Tongue (tissue), 2 donors: ENCODE results near the gene EFHC1. TPM values are rescaled to one million over a fixed set of nuclear protein-coding genes. Genes with fewer than 3 reads are reported as not detected.

ENCODE experiments used
- DNase-seq: peaks from one replicate; pipeline ENCODE4 v3.0.0-alpha.2; 2015
- total RNA-seq: library from RNA; depleted of rRNA; stranded (reverse); fragments of >200 nt; gene quantifications from one replicate; pipeline ENCODE4 v1.2.3, GENCODE V29; 2014

EFHC1 gene
- total RNA-seq, 1 donor from 2014 or later = 26.7 TPM

DNA sequence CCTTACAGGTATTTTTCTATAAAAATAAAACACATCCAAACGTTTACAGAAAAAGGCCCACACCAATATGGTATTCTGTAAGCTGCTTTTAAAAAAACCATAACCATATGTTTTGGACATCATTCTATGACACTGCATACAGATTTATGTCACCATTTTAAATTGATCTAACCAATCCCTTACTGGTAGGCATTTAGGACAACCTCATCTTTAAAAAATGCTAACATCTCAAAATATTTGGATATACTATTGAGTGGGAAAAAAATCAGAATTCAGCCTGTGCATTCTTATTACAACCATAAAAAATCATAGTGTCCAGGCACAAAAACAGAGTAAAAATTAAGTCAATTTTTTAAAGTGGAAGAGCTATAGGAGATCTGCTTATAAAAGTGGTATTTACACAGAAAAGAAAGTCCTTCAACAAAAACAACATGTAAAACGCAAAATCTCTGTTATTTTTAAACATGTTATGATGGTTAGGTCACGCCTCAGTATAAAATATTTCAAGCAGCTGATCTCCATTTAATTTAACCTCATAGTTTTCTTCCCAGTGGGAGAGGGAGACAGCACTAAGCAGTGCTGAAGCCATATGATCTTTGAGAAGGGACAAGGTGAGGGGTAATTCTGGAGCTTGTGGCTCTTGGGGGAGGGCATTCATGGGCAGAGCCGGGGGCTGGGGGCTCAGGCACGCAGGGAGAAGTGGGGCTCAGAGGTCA, 135.5 kb downstream of the EFHC1 start:
- no peak for DNase-seq

DNA sequence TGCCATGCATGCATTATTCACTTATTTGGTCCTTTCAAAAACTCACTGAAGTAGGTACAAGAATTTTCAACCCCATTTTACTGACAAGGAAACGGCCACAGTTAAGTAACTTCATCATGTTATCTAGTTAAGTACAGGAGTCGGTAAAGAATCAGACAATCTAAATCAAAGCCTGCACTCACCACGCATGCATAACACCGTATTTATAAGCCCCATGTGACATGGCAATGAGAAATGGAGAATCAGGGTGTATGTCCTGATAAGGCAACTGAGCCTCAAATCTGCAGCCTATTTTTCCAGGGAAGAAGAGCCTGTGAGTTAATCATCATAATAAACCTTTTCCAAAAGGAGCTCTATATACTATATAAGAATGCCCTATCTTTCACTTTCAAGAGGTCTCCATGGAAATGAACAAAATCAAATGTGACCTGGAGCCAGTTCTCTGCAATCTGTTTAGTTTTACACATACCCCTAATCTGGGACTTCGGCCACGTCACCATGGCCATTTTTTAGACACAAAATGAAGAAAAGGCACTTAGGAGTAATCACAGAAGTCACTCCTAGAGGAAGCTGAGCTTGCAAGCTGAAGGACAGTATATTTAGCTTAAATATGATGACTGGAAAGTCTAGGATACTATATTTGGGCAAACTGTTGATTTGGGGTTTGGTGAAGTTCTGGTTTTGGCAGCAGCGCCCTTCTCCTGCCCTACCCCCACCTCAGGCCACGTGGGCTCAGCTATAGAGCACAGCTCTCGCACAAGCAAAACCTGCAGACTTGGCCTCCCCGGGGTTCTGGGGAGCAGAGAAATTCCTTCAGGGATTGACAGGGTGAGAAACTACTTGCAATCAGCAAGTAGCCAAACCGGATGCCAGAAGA, 137.5 kb downstream of the EFHC1 start:
- no peak for DNase-seq

DNA sequence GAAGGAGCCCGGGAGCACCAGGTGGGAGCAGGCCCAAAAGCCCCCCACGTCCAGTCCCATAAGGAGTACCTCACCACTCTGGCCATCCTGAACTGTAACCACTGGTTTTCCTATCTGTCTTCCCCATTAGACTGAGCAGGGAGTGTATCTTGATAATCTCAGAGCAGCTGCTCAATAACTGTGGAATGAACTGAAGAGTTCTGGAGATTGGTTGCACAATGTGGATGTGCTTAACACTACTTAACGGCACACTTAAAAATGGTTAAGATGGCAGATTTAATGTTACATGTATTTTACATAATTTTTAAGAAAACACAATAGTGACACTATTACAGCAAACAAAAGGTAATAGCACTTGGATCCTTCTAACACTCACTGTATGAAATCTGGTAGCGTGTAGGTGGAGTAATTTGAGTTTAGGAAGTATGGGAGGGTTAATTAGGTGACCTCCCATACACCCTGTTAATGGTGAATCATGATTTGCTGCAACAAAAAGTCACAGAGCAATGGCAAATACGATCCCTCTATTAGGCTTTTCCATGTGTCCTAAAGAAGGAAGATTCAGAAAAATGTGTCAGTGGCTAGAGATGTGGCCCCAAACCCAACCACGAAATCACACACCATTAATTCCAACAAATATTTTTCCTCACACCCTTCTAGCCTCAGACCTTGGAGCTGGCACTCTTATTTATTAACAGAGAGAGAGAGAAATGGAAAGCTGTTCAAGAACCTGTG, 138.3 kb downstream of the EFHC1 start:
- DNase-seq = no peak

DNA sequence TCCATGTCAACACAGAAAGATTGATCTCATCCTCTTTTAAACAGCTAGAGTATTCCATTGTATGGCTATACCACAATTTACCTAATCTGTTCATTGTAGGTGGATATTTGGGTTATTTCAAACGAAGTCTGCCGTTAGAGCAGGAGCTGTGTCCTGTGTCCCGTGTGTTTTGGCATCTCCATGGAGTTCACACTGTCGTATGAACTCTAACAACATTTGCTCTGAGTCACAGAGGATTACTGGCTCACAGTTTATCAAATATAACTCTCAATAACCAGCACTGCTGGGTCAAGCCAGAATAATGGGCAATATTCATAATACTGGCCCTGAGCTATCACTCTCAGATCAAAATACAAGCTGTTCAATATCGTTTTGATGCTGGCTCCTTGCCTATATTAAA, 140.3 kb downstream of the EFHC1 start:
- no peak for DNase-seq

GRCh38 chr6:52562911-52563310, 142.8 kb downstream of the EFHC1 start:
- DNase-seq = no peak

DNA sequence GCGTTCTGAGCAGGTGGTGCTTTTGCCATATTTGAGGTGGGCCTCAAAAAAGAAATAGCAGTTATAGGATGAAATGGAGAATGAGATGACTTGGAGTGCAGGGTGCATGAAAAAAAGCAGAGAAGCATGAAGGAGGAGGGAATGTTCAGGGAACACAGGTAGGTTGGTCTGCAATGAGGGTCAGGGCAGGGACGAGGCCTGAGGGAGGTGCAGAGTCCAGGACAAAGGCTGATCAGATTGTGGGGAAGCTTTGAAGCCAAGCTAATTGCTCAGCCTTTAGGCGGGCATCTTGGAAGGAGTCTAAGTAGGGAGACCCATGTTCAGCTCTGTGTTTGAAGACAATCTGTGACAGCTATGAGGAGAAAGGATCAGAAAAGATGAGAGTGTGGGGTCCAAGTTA, 144.7 kb downstream of the EFHC1 start:
- no peak for DNase-seq

GRCh38 chr6:52566201-52566600, 146.1 kb downstream of the EFHC1 start:
- no peak for DNase-seq

DNA sequence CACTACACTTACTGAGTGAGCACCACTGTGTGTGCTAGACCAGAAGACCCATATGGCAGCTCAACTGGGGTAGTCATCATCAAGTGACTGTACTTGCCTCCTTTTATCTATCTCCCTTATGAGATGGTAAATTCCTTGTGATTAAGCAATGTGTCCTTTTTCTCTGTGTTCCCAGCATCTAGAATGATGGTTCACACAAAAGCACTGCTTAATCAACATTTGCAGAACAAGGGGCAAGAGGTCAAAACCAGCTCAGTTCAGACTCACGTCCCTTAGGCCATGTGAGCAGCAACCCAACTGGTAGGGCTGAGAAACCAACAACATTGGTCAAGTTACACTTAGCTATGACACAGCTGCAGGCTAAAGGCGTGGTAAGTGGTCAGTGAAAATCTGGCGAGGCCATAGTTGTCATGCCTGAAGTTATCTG, 146.7 kb downstream of the EFHC1 start:
- no peak for DNase-seq

DNA sequence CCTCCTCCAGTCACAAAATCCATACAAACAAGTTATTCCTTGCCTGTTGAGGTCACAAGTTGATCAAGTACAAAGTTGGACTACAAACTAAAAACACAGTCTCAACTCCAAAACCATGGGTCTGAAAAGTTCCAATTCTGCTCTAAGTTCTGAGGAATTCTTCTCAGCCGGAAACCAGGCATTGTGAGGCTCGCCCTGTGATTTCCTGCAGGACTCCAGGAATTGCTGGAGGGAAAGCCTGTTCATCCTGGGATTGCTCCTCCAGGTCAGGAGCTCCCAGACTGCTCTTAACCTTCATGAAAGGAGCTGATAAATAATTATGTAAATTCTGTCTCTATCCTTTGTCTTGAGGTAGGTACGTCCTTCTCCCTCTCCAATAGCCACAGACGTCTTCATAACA, 148.2 kb downstream of the EFHC1 start:
- DNase-seq = no peak

GRCh38 chr6:52570291-52570700, 150.2 kb downstream of the EFHC1 start:
- DNase-seq = peak; percentile 85

- peak; percentile 74 for DNase-seq
Measured at GRCh38 chr6:52571099-52571755, 151.1 kb downstream of the EFHC1 start.

DNA sequence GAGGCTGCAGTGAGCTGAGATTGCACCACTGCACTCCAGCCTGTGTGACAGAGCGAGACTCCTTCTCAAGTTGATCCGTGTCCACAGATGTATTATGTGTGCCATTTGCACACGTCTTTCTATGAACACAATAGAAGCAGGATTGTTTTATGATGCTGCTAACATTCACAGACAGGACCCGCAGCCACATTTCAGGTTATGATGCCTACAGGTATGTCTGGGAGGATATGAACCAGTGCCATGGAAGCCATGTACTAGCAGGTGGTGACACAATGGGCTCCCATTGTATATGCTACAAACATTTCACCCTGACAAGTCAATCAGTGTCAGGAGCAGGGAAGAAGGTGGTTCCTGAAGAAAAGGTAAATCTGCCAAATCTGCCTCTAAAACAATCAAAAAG, 152.4 kb downstream of the EFHC1 start:
- DNase-seq = no peak

DNA sequence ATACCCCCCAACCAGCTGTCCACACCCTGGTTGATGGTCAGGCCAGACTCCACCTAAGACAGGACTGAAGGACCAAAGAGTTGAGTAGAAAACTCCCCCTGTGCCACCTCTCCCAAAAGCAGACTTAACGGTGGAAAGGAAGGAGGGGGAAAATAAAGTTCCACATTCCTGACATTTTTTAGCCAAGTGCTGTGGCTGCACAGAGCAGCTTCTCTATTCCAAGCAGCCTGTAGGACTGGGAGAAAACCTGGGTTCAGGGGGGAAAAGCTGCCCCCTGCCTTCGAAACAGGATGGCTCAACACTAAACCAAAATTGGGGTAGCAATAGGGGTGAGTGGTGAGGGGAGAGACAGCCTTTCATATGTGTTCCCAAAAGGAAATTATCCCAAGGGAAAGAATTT, 153.2 kb downstream of the EFHC1 start:
- peak; percentile 44 for DNase-seq

Other genes starting within 250 kb of the EFHC1 start
- not detected for gene IL17A, start 234.0 kb upstream of the EFHC1 start, total RNA-seq
- not detected for gene IL17F, start 175.8 kb upstream of the EFHC1 start, total RNA-seq
- gene MCM3, start 135.6 kb upstream of the EFHC1 start, total RNA-seq = 59.9 TPM
- gene PAQR8, start 58.2 kb upstream of the EFHC1 start, total RNA-seq = 9.2 TPM
- 20.2 TPM for gene TRAM2, start 156.7 kb downstream of the EFHC1 start, total RNA-seq